H9 (cell line): ENCODE measurements around the gene TGOLN2. TPM values are rescaled to one million over a fixed set of nuclear protein-coding genes. Genes with fewer than 3 reads are reported as not detected.

Experiments
- DNase-seq: peaks from one replicate; pipeline ENCODE4 v3.0.0-alpha.2; 2017
- H2AFZ ChIP-seq: one replicate; pipeline ENCODE4 v1.6.1; 2013; ENCODE audit warnings: mild to moderate bottlenecking, low read length, control low read depth, moderate library complexity
- H2AK5ac ChIP-seq: 2 replicates; pipeline ENCODE4 v1.6.1; 2013; ENCODE audit warnings: low read length, control low read depth, mixed read lengths; ENCODE audit not compliant: insufficient read length
- H2BK120ac ChIP-seq: one replicate; pipeline ENCODE4 v1.6.1; 2013; ENCODE audit warnings: low read depth, mild to moderate bottlenecking, low read length, control low read depth, inconsistent platforms; ENCODE audit not compliant: poor library complexity, severe bottlenecking
- H2BK12ac ChIP-seq: 2 replicates; pipeline ENCODE4 v1.6.1; 2013; ENCODE audit warnings: low read length, control low read depth, mixed read lengths, low read depth; ENCODE audit not compliant: insufficient read length
- H2BK15ac ChIP-seq: 2 replicates; pipeline ENCODE4 v1.6.1; 2013; ENCODE audit warnings: low read depth, low read length, control low read depth
- H2BK20ac ChIP-seq: one replicate; pipeline ENCODE4 v1.6.1; 2013; ENCODE audit warnings: low read depth, mild to moderate bottlenecking, low read length, control low read depth, inconsistent platforms; ENCODE audit not compliant: poor library complexity, severe bottlenecking
- H2BK5ac ChIP-seq: 2 replicates; pipeline ENCODE4 v1.6.1; 2013; ENCODE audit warnings: low read length, control low read depth, mixed read lengths; ENCODE audit not compliant: insufficient read length
- H3K14ac ChIP-seq: 2 replicates; pipeline ENCODE4 v1.6.1; 2013; ENCODE audit warnings: low read length, control low read depth; ENCODE audit not compliant: insufficient read depth
- H3K18ac ChIP-seq: 2 replicates; pipeline ENCODE4 v1.6.1; 2013; ENCODE audit warnings: low read depth, mild to moderate bottlenecking, mixed read lengths, low read length, control low read depth; ENCODE audit not compliant: insufficient read length
- H3K23ac ChIP-seq: 2 replicates; pipeline ENCODE4 v1.6.1; 2013; ENCODE audit warnings: low read length, control low read depth, mixed read lengths, low read depth; ENCODE audit not compliant: insufficient read length
- H3K23me2 ChIP-seq: 2 replicates; pipeline ENCODE4 v1.6.1; 2013; ENCODE audit warnings: low read depth, mild to moderate bottlenecking, mixed read lengths, low read length, control low read depth; ENCODE audit not compliant: insufficient read length, poor library complexity, severe bottlenecking
- H3K27ac ChIP-seq: 2 replicates; pipeline ENCODE4 v1.5.1; 2013; ENCODE audit warnings: low read length, control low read depth, mixed read lengths, low read depth; ENCODE audit not compliant: insufficient read length
- H3K27me3 ChIP-seq: 2 replicates; pipeline ENCODE4 v1.6.1; 2013; ENCODE audit warnings: low read length, control low read depth, inconsistent platforms; ENCODE audit not compliant: insufficient read depth
- H3K4ac ChIP-seq: 2 replicates; pipeline ENCODE4 v1.6.1; 2013; ENCODE audit warnings: low read depth, mild to moderate bottlenecking, control low read depth, inconsistent platforms, low read length, moderate library complexity
- H3K4me1 ChIP-seq: 2 replicates; pipeline ENCODE4 v1.6.1; 2013; ENCODE audit warnings: low read length, control low read depth, inconsistent platforms; ENCODE audit not compliant: insufficient read depth
- H3K4me2 ChIP-seq: 2 replicates; pipeline ENCODE4 v1.6.1; 2013; ENCODE audit warnings: low read length, control low read depth, mixed read lengths; ENCODE audit not compliant: insufficient read length, insufficient read depth
- H3K56ac ChIP-seq: 2 replicates; pipeline ENCODE4 v1.6.1; 2013; ENCODE audit warnings: low read depth, mild to moderate bottlenecking, mixed read lengths, low read length, control low read depth; ENCODE audit not compliant: insufficient read length
- H3K79me1 ChIP-seq: 2 replicates; pipeline ENCODE4 v1.6.1; 2013; ENCODE audit warnings: low read depth, mild to moderate bottlenecking, moderate library complexity, low read length, control low read depth, inconsistent platforms; ENCODE audit not compliant: insufficient read depth, poor library complexity, severe bottlenecking
- H3K79me2 ChIP-seq: 2 replicates; pipeline ENCODE4 v1.6.1; 2013; ENCODE audit warnings: low read length, control low read depth, inconsistent platforms; ENCODE audit not compliant: insufficient read depth
- H3K9ac ChIP-seq: 2 replicates; pipeline ENCODE4 v1.6.1; 2013; ENCODE audit warnings: low read length, control low read depth, mixed read lengths; ENCODE audit not compliant: insufficient read length; ENCODE audit errors: extremely low read depth
- H3K9me3 ChIP-seq: one replicate; pipeline ENCODE4 v1.6.1; 2013; ENCODE audit warnings: low read depth, low read length, inconsistent platforms; ENCODE audit not compliant: control insufficient read depth
- H3T11ph ChIP-seq: one replicate; pipeline ENCODE4 v1.6.1; 2013; ENCODE audit warnings: mild to moderate bottlenecking, low read length, control low read depth, inconsistent platforms
- H4K20me1 ChIP-seq: one replicate; pipeline ENCODE4 v1.6.1; 2013; ENCODE audit not compliant: control insufficient read depth, insufficient read length, insufficient read depth
- H4K5ac ChIP-seq: 2 replicates; pipeline ENCODE4 v1.6.1; 2013; ENCODE audit warnings: low read depth, mild to moderate bottlenecking, mixed read lengths, low read length, control low read depth; ENCODE audit not compliant: insufficient read length
- H4K8ac ChIP-seq: replicated peaks from 2 replicates; pipeline ENCODE4 v1.6.1; 2013; ENCODE audit warnings: low read length, control low read depth, mixed read lengths, low read depth; ENCODE audit not compliant: insufficient read length
- H4K91ac ChIP-seq: 2 replicates; pipeline ENCODE4 v1.6.1; 2013; ENCODE audit warnings: low read depth, mild to moderate bottlenecking, moderate library complexity, mixed read lengths, low read length, control low read depth; ENCODE audit not compliant: insufficient read length
- H3K27ac Mint-ChIP-seq, 3 experiments: 2 replicates in 2 of 3; 3 replicates in 1 of 3; pipeline ENCODE4 v1.8.0; 2020 to 2021; ENCODE audit warnings: mixed read lengths in 3 of 3, mild to moderate bottlenecking in 1 of 3, moderate library complexity in 1 of 3
- H3K27me3 Mint-ChIP-seq: 2 replicates; pipeline ENCODE4 v1.8.0; 2021; ENCODE audit warnings: low read depth, mild to moderate bottlenecking, moderate library complexity, mixed read lengths
- H3K36me3 Mint-ChIP-seq, 3 experiments: 2 replicates in 2 of 3; 3 replicates in 1 of 3; pipeline ENCODE4 v1.8.0; 2020 to 2021; ENCODE audit warnings: low read depth in 3 of 3, mixed read lengths in 3 of 3; ENCODE audit not compliant: insufficient read depth in 1 of 3
- H3K4me1 Mint-ChIP-seq, 2 experiments: 2 replicates each; pipeline ENCODE4 v1.8.0; 2020; ENCODE audit warnings: mixed read lengths in 2 of 2
- H3K4me3 Mint-ChIP-seq, 2 experiments: 2 replicates in 1 of 2; 3 replicates in 1 of 2; pipeline ENCODE4 v1.8.0; 2020 to 2021; ENCODE audit warnings: mild to moderate bottlenecking in 2 of 2, mixed read lengths in 2 of 2, moderate library complexity in 1 of 2
- H3K9me3 Mint-ChIP-seq, 2 experiments: 2 replicates in 1 of 2; 3 replicates in 1 of 2; pipeline ENCODE4 v1.8.0; 2020; ENCODE audit warnings: mild to moderate bottlenecking in 2 of 2, mixed read lengths in 2 of 2, moderate library complexity in 1 of 2
- CTCF ChIP-seq: fragments of 200-600 bp; sonication (generic); conservative IDR thresholded peaks from 3 replicates; pipeline ENCODE4 v1.8.0; 2021; ENCODE audit warnings: antibody characterized with exemption, mild to moderate bottlenecking
- WGBS: extraction: QIAGEN DNeasy Blood & Tissue Kit; methylation state at CpG from one replicate; pipeline ENCODE4 v1.1.7; 2013; ENCODE audit warnings: missing lambda C conversion rate, low lambda C conversion rate, mixed read lengths; ENCODE audit not compliant: insufficient read length; ENCODE audit errors: extremely low coverage; 5-methylcytosine and 5-hydroxymethylcytosine counted together
- total RNA-seq: library from RNA; stranded (reverse); gene quantifications from 2 replicates; pipeline ENCODE4 v1.2.1, GENCODE V29; 2021

TGOLN2 gene
- total RNA-seq, 1 experiment from 2014 or later, result 47.8 TPM

DNA sequence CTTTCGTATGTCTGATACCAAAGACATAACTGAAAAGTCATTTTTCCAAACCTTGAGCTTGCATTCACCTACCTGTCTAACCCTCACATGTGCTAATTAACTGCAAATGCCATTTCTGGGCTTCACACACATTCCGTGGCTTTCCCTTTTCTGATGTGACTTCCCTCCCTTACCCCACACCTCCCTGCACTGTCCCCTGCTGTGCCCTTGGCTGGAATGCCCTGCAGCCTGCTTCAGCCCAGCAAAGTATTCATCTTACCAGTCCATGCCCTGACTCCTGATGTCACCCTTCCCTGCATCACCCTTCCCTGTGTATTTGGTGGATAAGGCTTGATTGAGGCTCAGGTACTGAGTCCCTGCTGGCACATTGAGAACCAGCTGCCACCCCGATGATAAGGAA lies 14.4 kb upstream of the TGOLN2 start:
- Histone ChIP-seq H2BK15ac (no peak overlapping the region), H3K18ac (no peak overlapping the region), H3K23me2 (no peaks in the 10 kb centered on the region), H3T11ph (no peak overlapping the region), H3K56ac (no peak overlapping the region), H3K79me1 (no peaks in the 10 kb centered on the region), H2BK5ac (no peak overlapping the region), H2AK5ac (no peak overlapping the region), H2BK12ac (no peak overlapping the region), H4K5ac (no peak overlapping the region), H3K9me3 (no peaks in the 10 kb centered on the region), H3K27ac (no peak overlapping the region), H4K8ac (no peak overlapping the region), H3K79me2 (no peaks in the 10 kb centered on the region), H3K9ac (no peak overlapping the region), H2BK20ac (no peak overlapping the region), H4K20me1 (no peaks in the 10 kb centered on the region), H4K91ac (no peak overlapping the region), H3K4ac (no peak overlapping the region), H3K23ac (no peak overlapping the region), H3K4me1 (peaks cover 4% of the 10 kb centered on the region; the same call in 1 of the 2 replicates), H3K27me3 (no peaks in the 10 kb centered on the region), H2AFZ (no peak overlapping the region), H2BK120ac (no peak overlapping the region), H3K14ac (no peak overlapping the region), H3K4me2 (no peak overlapping the region)
- Mint-ChIP-seq H3K4me1 (peaks cover 11 to 17% of the 10 kb centered on the region in 2 experiments), H3K27ac (peak overlapping the region in 1 of 3 experiments; percentile 30; a peak in 1 of 7 replicates), H3K9me3 (no peaks in the 10 kb centered on the region), H3K36me3 (peaks cover 0 to 27% (median 2%) of the 10 kb centered on the region in 3 experiments; a peak in 3 of 7 replicates), H3K27me3 (peaks cover 8% of the 10 kb centered on the region), H3K4me3 (no peak overlapping the region)
- no peak for DNase-seq
- no peak for TF ChIP-seq CTCF
- WGBS, result no CpG with 5 or more reads among the region's 3 CpGs
